GM18951 (cell line): ENCODE data around the gene ABHD12.

Source experiments
- POLR2A ChIP-seq: IDR thresholded peaks from 4 replicates; pipeline ENCODE4 v1.6.1; 2011; ENCODE audit warnings: mild to moderate bottlenecking; ENCODE audit not compliant: insufficient read length, insufficient read depth; ENCODE audit errors: extremely low read depth
- in situ Hi-C: fragments of 300-500 bp; cut with MboI; formaldehyde crosslinking; loops from one replicate; pipeline ENCODE4 v1.12.0; 2022; ENCODE audit warnings: low sequenced_read_pairs, mixed read lengths, inconsistent platforms; ENCODE audit not compliant: unreplicated experiment

The ABHD12 gene

DNA sequence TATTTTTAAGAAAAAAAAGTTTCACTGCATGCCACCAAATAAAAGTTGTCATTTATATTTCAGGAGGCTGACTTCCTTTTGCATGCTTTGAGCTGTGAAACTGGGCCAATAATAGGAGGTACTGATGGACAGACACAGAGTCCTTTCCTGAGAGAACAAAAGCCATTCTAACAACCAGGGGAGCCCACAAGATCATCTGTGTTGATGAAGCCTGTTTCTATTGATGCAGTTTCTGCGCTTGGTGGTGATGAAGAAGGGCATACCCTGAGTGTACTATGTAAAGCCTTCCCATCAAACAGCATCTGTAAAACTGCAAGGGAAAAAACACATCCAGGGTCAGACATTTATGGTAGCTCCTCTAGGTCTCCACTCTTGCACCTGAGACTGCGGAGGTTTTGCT, 34.8 kb downstream of the ABHD12 start:
- no peak for TF ChIP-seq POLR2A
- in situ Hi-C loops = no loop called here

DNA sequence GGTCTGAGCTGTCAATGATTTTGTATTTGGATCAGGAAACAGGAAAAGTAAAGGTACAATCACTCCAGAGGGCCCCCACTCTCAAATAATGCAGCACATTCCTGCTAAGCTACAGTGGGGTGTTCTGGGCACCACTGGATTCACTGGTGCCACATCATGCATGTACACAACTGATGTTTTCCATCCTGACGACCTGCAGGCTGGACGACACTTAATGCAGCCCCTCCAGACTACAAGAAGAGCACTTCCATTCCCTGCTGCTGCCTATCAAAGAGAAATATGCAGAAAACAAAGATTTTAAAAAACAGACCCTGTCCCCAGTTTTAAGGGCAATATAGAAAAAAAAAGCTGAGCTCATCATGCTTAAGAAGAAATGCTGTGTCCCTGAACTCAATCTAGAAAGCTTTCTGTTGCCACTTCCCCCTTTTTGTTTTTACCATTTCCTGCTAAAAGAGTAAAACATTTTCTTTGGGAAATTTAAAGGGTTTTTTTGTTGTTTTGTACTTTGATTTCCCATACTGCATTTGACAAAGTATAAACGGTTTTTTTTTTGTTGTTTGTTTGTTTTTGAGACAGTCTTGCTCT, 35.5 kb downstream of the ABHD12 start:
- in situ Hi-C loops = no loop called here

DNA sequence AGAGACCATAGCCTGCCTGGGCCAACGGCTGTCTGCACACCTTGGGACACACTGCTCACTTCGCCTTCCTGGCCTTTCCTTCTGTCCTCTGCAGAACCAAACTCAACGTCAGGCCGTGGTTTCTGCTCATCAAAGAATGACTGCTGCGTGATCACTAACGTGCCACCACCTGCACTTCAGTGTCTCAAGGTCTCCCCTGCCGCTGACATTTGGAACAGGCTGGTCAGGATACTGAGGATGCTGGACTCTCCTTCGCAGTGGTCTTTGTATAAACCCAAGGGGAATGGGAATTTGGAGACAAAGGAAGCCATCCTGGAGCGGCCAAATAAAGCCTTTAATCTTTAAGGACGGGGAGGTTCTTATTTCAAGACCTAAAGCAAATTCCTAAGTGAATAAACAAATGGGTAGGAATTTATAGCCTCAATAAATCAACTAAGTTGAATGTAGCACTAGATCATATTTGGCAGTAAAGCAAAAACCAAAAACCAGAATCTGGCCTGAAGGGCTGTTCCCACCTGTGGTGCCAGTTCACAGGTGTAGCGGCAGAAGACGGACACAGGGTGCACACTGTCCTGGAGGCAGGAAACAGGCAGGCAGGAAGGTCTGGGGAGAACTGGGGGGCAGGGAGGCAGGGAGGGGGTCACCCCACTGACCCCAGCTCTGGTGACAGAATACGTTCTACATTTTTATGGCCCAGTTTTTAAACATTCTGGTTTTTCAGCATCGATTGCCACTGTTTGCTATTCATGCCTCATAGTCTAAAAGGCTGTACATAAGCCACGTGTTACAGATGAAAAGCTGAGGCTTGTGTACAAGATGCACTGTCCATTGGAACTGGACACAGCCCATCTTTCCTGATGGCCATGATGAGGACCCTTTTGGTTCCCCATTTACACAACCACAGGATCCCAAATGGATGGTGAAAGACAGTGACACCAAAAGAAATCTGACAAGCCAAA, 36.6 kb downstream of the ABHD12 start:
- no peak for TF ChIP-seq POLR2A
- in situ Hi-C loops = no loop called here

More for the DNA sequence above, 35.5 kb downstream of the ABHD12 start:
- TF ChIP-seq POLR2A = no peak

DNA sequence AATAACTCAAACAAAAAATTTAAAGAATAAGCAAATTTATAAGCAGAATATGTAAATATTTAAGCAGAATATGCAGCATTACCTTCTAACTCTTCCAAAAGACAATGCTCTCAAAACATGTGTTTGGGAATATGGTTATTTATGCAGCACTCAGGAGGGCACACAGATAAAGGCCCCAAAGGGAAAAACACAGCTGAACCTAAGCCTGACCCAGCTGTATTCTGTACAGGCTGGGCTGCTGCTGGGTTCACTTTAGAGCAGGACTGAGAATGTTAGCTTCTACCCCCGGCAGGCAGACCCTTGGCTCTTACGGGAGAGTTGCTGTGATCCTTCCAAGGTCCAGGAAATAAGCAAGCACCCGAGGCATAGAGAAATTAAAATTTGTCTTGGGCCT, 37.3 kb downstream of the ABHD12 start:
- in situ Hi-C loops = no loop called here

DNA sequence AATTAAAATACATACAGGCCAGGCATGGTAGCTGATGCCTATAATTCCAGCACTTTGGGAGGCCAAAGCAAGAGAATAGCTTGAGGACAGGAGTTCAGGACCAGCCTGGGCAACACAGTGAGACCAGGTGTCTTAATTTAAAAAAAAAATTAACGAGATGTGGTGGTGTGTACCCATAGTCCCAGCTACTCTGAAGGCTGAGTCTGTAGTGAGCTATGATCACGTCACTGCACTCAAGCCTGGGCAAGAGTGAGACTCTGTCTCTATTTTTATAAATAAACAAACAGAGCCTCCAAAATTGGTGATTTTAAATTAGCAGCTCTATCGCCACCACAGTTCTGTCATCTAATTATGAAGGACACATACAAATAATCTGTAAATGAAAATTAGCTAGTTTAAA, 37.9 kb downstream of the ABHD12 start:
- in situ Hi-C loops = no loop called here
- no peak for TF ChIP-seq POLR2A

More for the DNA sequence above, 37.3 kb downstream of the ABHD12 start:
- no peak for TF ChIP-seq POLR2A

DNA sequence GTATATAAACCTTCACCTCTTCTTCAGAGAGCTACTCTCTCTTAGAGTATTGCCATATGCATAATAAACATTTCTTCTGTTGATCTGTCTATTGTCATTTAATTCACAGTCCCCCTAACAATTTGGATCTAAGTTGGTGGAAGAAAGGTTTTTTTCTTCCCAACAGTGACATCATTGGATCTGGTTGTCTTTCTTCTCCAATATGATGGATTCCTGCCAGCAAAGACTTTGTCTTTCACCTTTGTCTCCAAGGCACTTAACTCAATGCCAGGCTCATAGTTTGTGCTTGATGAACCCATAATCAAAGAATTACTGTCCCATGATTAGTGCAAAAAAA, 39.6 kb downstream of the ABHD12 start:
- in situ Hi-C loops = no loop called here
- no peak for TF ChIP-seq POLR2A

DNA sequence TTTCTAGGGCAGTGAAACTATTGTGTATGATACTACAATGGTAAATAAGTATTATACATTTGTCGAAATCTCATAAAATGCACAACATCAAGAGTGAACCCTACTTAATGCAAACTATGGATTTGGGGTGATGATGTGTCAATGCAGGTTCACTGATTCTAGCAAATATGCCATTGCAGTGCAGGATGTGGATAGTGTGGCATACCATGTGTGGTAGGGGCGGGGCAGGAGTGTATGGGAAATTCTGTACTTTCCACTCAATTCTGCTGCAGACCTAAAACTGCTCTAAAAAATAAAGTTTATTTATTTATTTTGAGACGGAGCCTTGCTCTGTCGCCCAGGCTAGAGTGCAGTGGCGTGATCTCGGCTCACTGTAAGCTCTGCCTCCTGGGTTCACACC, 44.3 kb downstream of the ABHD12 start:
- in situ Hi-C loops = no loop called here

DNA sequence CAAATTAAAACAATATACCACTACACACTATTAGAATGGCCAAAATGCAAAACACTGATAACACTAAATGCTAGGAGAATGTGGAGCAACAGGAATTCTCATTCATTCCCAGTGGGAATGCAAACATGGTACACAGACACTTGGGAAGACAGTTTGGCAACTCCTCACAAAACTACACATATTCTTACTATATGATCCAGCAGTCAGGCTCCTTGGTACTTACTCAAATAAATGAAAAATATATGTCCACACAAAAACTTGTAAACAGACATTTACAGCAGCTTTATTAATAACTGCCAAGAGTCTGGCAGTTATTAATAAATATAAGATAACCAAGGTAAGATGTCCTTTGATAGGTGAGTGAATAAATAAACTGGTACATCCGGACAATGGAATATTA, 44.9 kb downstream of the ABHD12 start:
- in situ Hi-C loops = no loop called here
- TF ChIP-seq POLR2A = no peak

More for the DNA sequence above, 44.3 kb downstream of the ABHD12 start:
- TF ChIP-seq POLR2A = no peak

DNA sequence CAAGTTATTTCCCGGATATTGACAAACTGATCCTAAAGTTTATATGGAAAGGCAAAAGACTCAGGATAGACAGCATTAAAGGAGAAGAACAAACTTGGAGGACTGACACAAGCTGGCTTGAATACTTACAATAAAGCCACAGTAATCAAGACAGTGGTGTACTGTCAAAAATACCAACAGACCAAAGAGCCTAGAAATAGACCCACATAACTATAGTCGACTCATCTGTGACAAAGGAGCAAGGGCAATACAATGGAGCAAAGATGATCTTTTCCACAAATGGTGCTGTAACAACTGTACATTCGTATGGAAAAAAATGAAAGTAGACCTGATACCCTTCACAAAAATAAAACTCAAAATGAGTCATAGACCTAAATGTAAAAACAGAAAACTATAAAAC, 46.0 kb downstream of the ABHD12 start:
- no peak for TF ChIP-seq POLR2A
- in situ Hi-C loops = no loop called here

DNA sequence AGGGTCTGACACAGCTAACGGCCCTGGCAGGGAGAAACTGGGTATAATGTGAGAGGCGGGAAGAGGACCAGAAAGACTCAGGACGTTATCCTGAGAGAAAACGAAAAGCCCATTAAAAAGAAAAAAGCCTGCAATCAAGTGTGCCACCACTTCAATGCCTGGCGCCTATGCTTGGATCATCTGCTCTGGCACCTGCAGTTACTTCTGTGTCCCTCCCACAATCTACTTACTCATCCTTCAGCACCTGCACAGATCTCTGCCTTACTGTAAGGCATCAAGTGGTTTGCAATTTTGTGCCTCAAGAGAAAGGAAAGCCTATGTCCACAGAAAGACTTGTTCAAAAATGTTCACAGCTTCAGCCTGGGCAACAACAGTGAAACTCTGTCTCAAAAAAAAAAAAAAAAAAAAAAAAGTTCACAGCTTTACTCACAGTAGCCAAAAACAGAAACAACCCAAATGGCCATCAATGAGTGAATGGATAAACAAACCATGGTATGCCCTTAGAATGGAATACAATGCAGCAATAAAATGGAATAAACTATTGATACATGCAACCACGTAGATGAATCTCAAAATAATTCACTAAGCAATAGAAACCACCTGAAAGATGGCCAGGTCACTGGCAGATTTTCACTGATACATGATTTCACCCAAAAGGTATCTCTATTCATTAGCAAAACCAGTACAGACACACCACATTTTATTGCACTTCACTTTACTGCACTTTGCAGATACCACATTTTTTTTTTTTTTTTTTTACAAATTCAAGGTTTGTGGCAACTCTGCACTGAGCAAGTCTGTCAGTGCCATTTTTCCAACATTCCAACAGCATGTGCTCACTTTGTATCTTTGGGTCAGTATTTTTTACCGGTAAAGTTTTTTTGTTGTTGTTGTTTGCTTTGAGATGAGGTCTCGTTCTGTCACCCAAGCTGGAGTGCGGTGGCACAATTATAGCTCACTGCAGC, 48.6 kb downstream of the ABHD12 start:
- in situ Hi-C loops = no loop called here
- no peak for TF ChIP-seq POLR2A

DNA sequence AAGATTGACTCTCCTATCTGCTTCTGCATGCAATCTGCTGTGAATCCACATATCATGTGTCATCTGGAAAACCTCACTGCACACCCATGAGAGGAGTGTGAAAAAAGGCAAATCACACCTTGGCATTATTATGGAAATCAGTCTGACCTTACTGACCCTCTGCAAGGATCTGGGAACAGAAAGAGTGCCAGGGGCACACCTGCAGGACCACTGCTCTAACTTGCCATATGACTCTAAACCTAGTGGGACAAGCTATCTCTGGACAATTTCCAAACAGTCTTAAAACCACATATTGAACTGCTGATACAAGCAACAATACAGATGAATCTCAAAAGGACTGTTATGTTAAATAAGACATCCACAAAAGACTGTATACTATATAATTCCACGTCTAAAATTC, 50.3 kb downstream of the ABHD12 start:
- TF ChIP-seq POLR2A = no peak
- in situ Hi-C loops = no loop called here

DNA sequence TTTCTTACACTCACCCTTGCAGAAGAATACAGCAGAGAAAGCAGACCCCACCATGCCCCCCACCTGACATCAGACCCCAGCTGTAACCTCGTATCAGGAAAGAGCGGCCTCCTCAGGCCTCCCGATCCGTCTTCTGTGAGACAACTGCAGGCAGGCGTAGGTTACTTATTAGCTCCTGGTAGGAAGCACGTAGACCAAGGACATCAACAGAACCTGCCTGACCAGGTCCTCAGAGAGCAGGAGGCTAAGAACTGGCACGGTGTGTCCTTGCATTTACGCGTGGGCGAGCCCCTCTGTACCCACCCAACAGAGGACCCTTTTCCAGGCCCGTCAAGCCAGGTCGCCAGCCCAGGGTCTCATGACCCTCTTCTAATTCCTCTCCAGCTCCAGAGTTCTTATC, 51.0 kb downstream of the ABHD12 start:
- in situ Hi-C loops = no loop called here

DNA sequence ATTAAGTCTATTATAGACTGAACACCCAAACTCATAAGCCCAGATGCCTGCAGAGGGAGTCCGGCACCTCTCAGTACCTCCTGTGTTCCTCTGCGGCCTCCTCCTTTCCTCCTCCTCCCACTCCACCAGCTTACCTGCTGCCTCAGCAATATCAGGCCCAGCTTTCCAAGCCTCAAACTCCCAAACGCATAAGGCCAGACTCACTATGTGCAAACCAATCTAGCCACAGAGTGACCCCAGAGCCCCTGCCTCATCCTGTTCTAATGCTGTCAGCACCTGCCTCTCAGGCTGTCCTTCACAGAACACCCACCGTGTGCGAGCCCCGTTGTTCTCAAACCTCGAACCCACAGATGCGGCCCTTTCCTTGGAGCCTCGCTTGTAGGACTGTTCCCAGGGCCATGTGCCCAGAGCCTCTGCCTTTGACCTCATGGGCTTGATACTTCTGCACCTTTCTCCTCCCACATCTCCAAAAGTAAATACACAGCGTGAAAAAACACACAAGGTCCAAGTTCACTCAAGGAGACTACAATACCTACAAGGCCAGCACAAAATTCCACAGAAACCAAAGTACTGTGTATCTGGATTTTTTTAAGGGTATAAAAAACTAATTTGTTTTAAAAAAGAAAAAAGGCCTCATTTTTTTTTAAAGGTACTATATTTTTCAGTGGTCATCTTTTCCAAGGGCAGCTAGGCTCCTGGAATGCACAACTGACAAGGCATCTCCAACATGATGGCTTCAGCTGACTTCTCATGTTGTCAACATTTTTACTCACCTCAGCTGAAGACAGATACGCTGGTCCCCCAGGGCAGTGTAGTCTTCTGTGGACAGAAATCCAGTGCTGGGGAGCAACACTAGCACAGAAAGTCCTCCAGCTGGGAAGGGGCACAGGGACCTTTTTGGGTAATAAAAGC, 52.3 kb downstream of the ABHD12 start:
- in situ Hi-C loops = no loop called here

More for the DNA sequence above, 51.0 kb downstream of the ABHD12 start:
- TF ChIP-seq POLR2A = no peak

More for the DNA sequence above, 52.3 kb downstream of the ABHD12 start:
- TF ChIP-seq POLR2A = no peak
